HEK293 (cell line): Measurements from ENCODE around the gene LPP.

Experiments
- CTCF ChIA-PET: fragments of 350-600 bp; formaldehyde crosslinking; extraction: SDS; loops from one replicate; lab custom pipeline; 2021; ENCODE audit warnings: antibody characterized with exemption; lab: Yijun Ruan, JAX
- POLR2A ChIA-PET: fragments of 300-600 bp; formaldehyde crosslinking; extraction: SDS; loops from one replicate; lab custom pipeline; 2020; ENCODE audit warnings: antibody characterized with exemption, inconsistent platforms; lab: Yijun Ruan, JAX
- H3K27ac ChIP-seq: fragments of 200-500 bp; sonication (Bioruptor generic); 2 replicates; pipeline ENCODE4 v1.5.1; 2014; ENCODE audit warnings: low read depth, low read length, control low read depth, inconsistent platforms; ENCODE audit errors: extremely low read depth
- H3K36me3 ChIP-seq, 2 experiments: fragments of 200-500 bp in 1 of 2; sonication (Bioruptor generic) in 1 of 2; 1 replicate in 1 of 2; 2 replicates in 1 of 2; pipeline ENCODE4 v1.5.1; 2014 to 2017; ENCODE audit warnings: inconsistent platforms in 2 of 2, low read length in 2 of 2; ENCODE audit not compliant: control insufficient read depth in 2 of 2, insufficient read depth in 1 of 2
- H3K4me1 ChIP-seq: fragments of 200-500 bp; sonication (Bioruptor generic); 2 replicates; pipeline ENCODE4 v1.5.1; 2014; ENCODE audit warnings: mild to moderate bottlenecking, low read length, inconsistent platforms; ENCODE audit not compliant: control insufficient read depth, insufficient read depth
- H3K4me3 ChIP-seq: 2 replicates; pipeline ENCODE4 v1.5.1; 2011; ENCODE audit warnings: low read depth, mild to moderate bottlenecking, control low read depth, low read length, moderate library complexity
- H3K9me3 ChIP-seq: fragments of 200-500 bp; sonication (Bioruptor generic); 2 replicates; pipeline ENCODE4 v1.5.1; 2014; ENCODE audit warnings: low read depth, low read length, inconsistent platforms; ENCODE audit not compliant: control insufficient read depth, insufficient read depth
- FEZF1 ChIP-seq: fragments of 450-650 bp; formaldehyde crosslinking; IDR thresholded peaks from 2 replicates; pipeline ENCODE4 v1.5.1; 2016; ENCODE audit warnings: missing biosample characterization, missing genetic modification characterization
- IKZF3 ChIP-seq: fragments of 450-650 bp; IDR thresholded peaks from 2 replicates; pipeline ENCODE4 v1.5.0; 2018; ENCODE audit warnings: missing biosample characterization, mild to moderate bottlenecking, missing genetic modification characterization, moderate library complexity
- OSR2 ChIP-seq: fragments of 450-650 bp; formaldehyde crosslinking; IDR thresholded peaks from 2 replicates; pipeline ENCODE4 v1.5.1; 2016; ENCODE audit warnings: missing biosample characterization, missing genetic modification characterization
- SCRT2 ChIP-seq: fragments of 450-650 bp; formaldehyde crosslinking; IDR thresholded peaks from 2 replicates; pipeline ENCODE4 v1.5.1; 2016; ENCODE audit warnings: missing biosample characterization, missing genetic modification characterization
- SP7 ChIP-seq: fragments of 450-650 bp; formaldehyde crosslinking; IDR thresholded peaks from 2 replicates; pipeline ENCODE4 v1.5.1; 2016; ENCODE audit warnings: missing biosample characterization, missing genetic modification characterization
- ZBTB11 ChIP-seq: fragments of 450-650 bp; formaldehyde crosslinking; conservative IDR thresholded peaks from 2 replicates; pipeline ENCODE4 v1.5.1; 2016; ENCODE audit warnings: low read depth, missing biosample characterization, missing genetic modification characterization
- ZBTB7A ChIP-seq: fragments of 450-650 bp; formaldehyde crosslinking; IDR thresholded peaks from 2 replicates; pipeline ENCODE4 v1.5.1; 2016; ENCODE audit warnings: low read depth, missing biosample characterization, missing genetic modification characterization
- ZFP41 ChIP-seq: fragments of 450-650 bp; formaldehyde crosslinking; IDR thresholded peaks from 2 replicates; pipeline ENCODE4 v1.5.1; 2016; ENCODE audit warnings: missing biosample characterization, missing genetic modification characterization, borderline replicate concordance
- ZNF10 ChIP-seq: fragments of 450-650 bp; formaldehyde crosslinking; IDR thresholded peaks from 2 replicates; pipeline ENCODE4 v1.5.1; 2017; ENCODE audit warnings: missing biosample characterization, missing genetic modification characterization
- ZNF311 ChIP-seq: fragments of 450-650 bp; formaldehyde crosslinking; IDR thresholded peaks from 2 replicates; pipeline ENCODE4 v1.5.1; 2017; ENCODE audit warnings: missing biosample characterization, missing genetic modification characterization, borderline replicate concordance
- ZNF324 ChIP-seq: fragments of 450-650 bp; formaldehyde crosslinking; IDR thresholded peaks from 2 replicates; pipeline ENCODE4 v1.5.1; 2016; ENCODE audit warnings: missing biosample characterization, missing genetic modification characterization
- ZNF426 ChIP-seq: fragments of 450-650 bp; formaldehyde crosslinking; IDR thresholded peaks from 2 replicates; pipeline ENCODE4 v1.5.1; 2017; ENCODE audit warnings: missing biosample characterization, missing genetic modification characterization, mild to moderate bottlenecking, inconsistent platforms, moderate library complexity
- ZNF488 ChIP-seq: fragments of 450-650 bp; formaldehyde crosslinking; IDR thresholded peaks from 2 replicates; pipeline ENCODE4 v1.5.1; 2016; ENCODE audit warnings: missing biosample characterization, missing genetic modification characterization
- ZNF558 ChIP-seq: fragments of 450-650 bp; formaldehyde crosslinking; IDR thresholded peaks from 2 replicates; pipeline ENCODE4 v1.5.1; 2016; ENCODE audit warnings: missing biosample characterization, missing genetic modification characterization
- ZNF580 ChIP-seq: fragments of 450-650 bp; formaldehyde crosslinking; IDR thresholded peaks from 2 replicates; pipeline ENCODE4 v1.5.1; 2016; ENCODE audit warnings: missing biosample characterization, missing genetic modification characterization
- ZNF596 ChIP-seq: fragments of 450-650 bp; IDR thresholded peaks from 2 replicates; pipeline ENCODE4 v1.5.0; 2018; ENCODE audit warnings: missing biosample characterization, mild to moderate bottlenecking, missing genetic modification characterization, moderate library complexity
- ZNF677 ChIP-seq: fragments of 450-650 bp; IDR thresholded peaks from 2 replicates; pipeline ENCODE4 v1.5.0; 2018; ENCODE audit warnings: missing biosample characterization, mild to moderate bottlenecking, missing genetic modification characterization, moderate library complexity
- ZNF777 ChIP-seq: fragments of 450-650 bp; formaldehyde crosslinking; IDR thresholded peaks from 2 replicates; pipeline ENCODE4 v1.5.1; 2017; ENCODE audit warnings: missing biosample characterization, missing genetic modification characterization, borderline replicate concordance

LPP gene

GRCh38 chr3:188407158-188407880 lies 253.4 kb downstream of the LPP start (continued):
- TF ChIP-seq ZNF558 = no peak
- no peak for TF ChIP-seq ZNF426 (tag by site-specific recombination)
- no peak for TF ChIP-seq SP7 (tag by site-specific recombination)
- no peak for TF ChIP-seq ZFP41 (tag by site-specific recombination)
- no peak for TF ChIP-seq ZNF580
- TF ChIP-seq ZBTB11 (tag by site-specific recombination) = no peak
- TF ChIP-seq, all 188 proteins: peak for 0

- H3K4me1 ChIP-seq = no peaks in the 10 kb centered on the region
- POLR2A ChIA-PET = no interaction called here
- H3K27ac ChIP-seq = no peak overlapping the region
- TF ChIP-seq ZNF488 (tag by site-specific recombination) = no peak
- TF ChIP-seq ZNF324 (tag by site-specific recombination) = no peak
- TF ChIP-seq ZNF677 (tag by site-specific recombination) = no peak
- no peak for TF ChIP-seq FEZF1 (tag by site-specific recombination)
- no peak for TF ChIP-seq SCRT2
- TF ChIP-seq ZNF10 = no peak
- no peak for TF ChIP-seq ZBTB7A (tag by site-specific recombination)
- TF ChIP-seq ZNF777 = no peak
- TF ChIP-seq OSR2 = no peak
- TF ChIP-seq ZNF311 (tag by site-specific recombination) = no peak
- TF ChIP-seq IKZF3 (tag by site-specific recombination) = no peak
- peaks cover 0 to 7% of the 10 kb centered on the region in 2 experiments; a peak in 1 of 3 replicates for H3K36me3 ChIP-seq
- no peak overlapping the region for H3K4me3 ChIP-seq
- H3K9me3 ChIP-seq = no peaks in the 10 kb centered on the region
- CTCF ChIA-PET = no interaction called here
These were observed 254.9 kb downstream of the LPP start for GRCh38 chr3:188408831-188409230.

GRCh38 chr3:188411750-188412149 lies 257.8 kb downstream of the LPP start:
- ChIA-PET CTCF (no interaction called here), POLR2A (no interaction called here)
- Histone ChIP-seq H3K4me3 (no peak overlapping the region), H3K9me3 (no peaks in the 10 kb centered on the region), H3K27ac (no peak overlapping the region), H3K4me1 (no peaks in the 10 kb centered on the region), H3K36me3 (peaks cover 0 to 4% of the 10 kb centered on the region in 2 experiments; a peak in 1 of 3 replicates)
- TF ChIP-seq ZNF596 (tag by site-specific recombination) (peak; percentile 91), ZNF488 (tag by site-specific recombination) (no peak)
